Activated naive CD4-positive, alpha-beta T cell treated with Interleukin-2 at 50 U/mL for 16 hours (primary cell): Measurements from ENCODE around the gene LAMA1.

ENCODE experiments used
- DNase-seq: peaks from one replicate; pipeline ENCODE4 v3.0.0-alpha.2; 2020

Gene LAMA1

DNA sequence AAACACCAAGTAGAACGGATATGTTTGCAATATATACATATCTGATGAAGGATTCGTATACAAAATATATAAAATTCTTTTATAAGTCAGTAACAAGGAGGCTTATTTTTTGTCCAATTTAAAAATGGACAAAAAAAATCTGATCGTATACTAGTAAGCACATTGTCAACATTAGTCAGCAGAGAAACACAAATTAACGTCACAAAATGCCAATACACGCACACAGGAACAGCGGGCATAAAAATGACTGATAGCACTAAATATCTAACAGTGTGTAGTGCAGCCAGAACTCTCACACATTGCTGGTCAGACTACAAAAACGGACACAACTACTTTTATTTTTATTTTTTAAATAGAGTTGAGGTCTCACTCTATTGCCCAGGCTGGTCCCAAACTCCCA is 69.5 kb downstream of the LAMA1 start:
- DNase-seq: no peak

DNA sequence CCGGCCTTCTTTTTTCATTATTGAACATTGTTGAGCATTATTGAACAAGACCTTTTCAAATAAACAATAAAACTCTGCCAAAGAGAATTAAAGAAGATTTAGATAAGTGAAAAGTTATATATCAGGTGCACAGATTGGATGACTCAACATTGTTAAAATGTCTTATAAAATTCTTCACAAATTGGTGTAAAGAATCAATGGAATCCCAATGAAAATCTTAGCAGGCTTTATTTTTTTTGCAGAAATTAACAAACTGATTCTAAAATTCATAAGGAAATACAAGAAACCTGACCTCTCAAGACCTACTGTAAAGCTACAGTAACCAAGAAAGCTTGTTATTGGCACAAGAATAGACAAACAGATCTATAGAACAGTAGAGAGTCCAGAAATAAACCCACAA is 70.3 kb downstream of the LAMA1 start:
- no peak for DNase-seq

DNA sequence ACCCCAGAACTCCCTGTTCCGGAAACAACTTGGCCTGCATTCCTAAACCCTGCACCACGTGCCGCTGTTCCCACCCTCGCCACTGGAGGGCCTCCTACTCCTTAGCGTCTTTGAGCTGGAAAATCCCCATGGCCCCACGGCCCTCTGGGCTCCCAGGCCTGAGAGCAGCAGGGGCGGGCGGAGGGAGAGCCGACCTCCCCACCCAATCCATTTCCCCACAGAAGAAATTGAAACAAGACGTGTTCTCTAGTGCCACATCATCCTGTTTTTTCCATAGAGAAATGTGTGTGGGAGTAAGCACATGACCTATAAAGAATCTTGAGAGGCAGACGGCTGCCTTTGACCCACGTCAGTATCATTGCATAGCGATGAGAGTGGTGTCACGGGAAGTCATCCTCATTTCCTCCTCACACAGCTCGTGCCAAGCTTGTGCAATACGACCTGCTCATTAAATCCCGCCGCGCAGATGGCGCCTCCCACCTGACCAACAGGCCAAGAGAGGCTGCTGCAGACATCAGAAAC is 79.2 kb downstream of the LAMA1 start:
- DNase-seq: no peak

DNA sequence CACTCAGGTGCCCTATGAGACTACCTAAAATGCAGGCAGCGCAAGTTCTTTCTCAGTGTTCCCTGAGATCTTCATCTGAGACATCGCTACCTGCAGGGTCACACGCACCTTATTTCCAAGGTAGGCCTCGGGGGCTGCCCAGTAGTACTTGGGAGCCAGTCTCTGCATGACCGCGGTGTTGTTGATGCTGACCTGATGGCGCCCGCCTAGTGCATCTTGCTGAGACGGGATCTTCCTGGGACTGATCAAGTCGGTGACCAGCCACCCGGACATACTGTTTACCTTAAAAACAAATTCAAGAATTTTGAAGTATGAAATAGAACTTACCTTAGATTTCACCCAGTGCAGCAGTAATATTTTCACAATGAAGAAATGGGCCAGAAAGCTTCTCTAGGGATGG is 80.1 kb downstream of the LAMA1 start:
- no peak for DNase-seq

DNA sequence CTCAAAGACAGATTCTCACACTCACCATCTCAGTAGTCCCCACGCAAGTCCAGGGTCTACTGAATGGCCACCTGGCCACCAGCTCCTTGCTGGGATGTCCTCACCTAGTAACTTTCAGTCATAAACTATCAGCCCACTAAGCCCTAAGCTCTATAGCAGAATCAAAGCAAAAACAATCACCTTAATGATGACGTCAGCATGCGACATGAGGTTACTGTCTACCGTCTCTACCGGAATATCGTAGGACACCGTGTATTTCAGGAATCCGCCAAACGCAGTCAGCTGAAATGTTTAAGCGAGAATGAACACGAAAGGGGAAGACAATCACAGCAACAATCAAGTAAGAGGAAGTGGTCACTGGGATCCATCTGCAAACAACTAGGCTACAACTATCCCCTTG is 81.8 kb downstream of the LAMA1 start:
- no peak for DNase-seq

DNA sequence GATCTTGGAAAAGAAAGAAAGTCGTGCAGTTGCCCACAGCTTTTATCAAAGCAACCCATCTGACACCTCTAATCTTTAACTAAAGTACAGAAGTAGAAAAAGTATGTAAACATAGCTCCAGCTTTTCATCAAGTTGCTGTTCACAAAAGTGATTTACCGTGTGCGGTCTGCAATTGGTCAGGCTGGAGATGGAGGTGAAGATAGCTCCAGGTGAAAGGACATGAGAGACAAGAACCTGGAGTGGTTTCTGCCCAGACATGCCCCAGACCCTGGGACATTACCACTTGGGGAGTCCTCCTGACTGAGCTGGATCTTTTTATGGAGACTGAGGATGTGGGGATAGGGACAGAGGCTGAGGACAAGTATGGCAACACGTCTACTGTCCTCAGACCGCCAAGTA is 82.7 kb downstream of the LAMA1 start:
- no peak for DNase-seq

DNA sequence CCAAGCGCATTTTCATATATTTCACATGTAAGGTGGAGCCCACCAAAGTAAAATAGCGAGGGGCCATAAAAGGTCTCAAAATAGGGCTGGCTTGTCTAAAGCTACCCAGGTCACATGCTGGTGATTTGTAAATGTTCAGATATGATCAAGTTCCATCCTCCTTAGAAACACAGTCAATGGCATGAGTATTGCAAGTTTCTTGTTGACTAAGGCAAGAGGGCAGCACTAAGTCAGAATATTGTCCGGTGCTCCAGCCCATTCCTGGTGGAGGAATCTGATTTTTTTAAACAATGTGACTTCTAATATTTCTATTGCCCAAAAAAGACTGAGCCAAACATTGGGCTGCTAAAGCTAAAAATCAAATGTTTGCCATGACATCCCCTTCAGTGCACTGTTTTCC is 85.1 kb downstream of the LAMA1 start:
- no peak for DNase-seq

DNA sequence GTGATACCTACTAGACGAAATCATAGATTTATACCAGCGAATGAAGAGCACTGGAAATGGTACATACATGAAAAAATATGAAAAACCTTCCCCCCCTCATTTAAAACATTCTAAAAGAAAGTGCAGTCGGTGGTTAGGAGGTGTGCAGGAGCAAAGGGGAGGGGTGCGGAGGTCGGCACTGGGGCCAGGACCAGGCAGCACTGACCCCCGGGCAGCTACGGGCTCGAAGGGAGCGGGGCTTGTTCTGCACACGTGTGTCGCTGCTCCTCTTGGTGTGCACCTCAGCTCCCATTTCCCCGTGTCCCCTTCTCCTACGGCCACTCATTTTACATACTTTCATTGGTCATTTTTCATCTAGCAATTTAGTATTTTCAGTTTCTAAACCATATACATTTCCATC is 89.0 kb downstream of the LAMA1 start:
- no peak for DNase-seq

DNA sequence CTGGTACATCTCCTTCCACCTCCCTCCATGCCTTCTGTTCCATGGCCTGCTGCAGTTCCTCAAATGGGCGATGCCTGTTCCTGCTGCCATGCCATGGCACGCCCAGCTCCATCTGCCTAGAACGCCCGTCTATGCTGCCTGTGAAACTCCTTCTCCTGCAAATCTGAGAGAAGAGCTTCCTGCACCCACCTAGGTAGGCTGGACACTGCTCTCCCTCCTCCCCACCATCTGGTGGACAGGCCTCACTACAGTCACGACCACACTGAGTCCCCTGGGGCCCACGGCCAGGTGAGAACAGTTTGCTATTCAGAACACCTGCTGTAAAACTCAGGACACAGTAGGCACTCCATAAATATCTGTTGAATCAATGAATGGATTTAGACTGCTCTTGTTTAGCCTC is 92.4 kb downstream of the LAMA1 start:
- no peak for DNase-seq

DNA sequence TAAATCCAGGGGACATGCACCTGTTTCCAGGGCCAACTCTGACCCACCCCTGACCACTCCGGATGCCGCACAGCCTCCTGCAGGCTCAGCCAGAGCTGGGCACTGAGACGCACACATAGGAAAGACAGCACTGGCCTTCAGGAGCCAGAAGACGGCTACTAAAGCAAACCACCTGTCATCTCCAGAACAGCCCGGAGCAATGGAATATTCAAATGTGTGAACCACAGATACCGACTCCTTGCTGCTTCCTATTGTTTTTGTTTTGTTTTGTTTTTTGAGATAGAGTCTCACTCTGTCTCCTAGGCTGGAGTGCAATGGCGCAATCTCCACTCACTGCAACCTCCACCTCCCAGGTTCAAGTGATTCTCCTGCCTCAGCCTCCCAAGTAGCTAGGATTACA is 94.0 kb downstream of the LAMA1 start:
- no peak for DNase-seq

DNA sequence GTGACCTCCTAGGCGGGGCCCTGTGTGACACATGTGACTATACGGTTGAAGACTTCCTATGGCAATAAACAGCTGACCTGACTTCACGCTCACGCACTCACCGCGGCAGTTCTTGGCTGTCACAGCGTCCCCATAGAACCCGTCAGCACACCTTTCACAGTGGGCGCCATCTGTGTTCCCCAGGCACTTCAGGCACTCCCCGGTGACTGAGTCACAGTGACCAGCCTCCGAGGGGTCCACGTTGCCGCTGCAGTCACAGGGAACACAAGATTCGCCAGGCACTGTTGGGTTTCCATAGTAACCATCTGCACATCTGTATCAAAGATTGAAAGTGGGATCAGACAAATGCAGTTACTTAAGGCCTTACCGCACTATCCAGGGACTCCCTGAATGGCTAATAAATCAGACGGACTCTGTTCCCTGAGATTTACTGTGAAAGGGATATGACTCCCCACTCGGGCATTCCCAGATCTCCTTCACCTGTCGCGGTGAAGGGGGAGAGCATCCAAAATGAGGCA is 94.5 kb downstream of the LAMA1 start:
- no peak for DNase-seq

DNA sequence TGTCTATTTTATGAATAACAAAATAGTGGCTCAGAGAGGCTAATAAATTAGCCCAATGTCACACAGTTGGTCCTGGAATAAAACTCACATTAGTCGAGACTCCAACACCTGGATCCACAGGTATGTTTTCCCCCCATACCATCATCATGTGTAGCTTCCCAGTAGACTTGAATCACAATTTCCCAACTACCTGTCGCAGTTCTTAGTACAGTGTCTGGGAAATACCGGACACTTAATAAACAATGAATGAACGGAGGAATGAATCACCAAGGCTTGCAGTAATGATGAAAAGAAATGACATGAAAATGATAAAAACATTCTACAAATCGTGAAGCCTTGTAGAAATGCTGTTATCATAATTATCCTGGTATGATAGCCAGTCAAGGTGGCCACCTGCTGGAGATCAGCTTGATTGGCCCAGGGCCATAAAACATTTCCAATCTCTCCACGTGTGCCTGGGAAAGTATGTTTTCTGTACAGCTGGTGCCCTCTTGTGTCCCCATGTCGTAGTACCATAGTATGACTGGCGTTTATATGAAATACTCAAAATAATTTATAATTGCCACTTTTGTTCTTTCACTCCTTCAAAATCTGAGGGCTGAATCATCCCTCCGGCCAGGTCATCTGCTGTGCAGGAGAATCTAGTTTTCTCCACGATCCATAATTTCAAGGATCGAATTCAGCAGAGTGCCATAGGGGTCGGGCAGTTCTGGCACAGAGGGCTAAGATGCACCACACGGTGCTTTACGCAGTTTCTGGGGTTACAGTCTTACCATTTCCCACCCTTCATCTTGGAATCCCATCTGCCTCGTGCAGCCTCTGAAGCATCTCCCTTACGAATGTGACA is 95.4 kb downstream of the LAMA1 start:
- DNase-seq: no peak

DNA sequence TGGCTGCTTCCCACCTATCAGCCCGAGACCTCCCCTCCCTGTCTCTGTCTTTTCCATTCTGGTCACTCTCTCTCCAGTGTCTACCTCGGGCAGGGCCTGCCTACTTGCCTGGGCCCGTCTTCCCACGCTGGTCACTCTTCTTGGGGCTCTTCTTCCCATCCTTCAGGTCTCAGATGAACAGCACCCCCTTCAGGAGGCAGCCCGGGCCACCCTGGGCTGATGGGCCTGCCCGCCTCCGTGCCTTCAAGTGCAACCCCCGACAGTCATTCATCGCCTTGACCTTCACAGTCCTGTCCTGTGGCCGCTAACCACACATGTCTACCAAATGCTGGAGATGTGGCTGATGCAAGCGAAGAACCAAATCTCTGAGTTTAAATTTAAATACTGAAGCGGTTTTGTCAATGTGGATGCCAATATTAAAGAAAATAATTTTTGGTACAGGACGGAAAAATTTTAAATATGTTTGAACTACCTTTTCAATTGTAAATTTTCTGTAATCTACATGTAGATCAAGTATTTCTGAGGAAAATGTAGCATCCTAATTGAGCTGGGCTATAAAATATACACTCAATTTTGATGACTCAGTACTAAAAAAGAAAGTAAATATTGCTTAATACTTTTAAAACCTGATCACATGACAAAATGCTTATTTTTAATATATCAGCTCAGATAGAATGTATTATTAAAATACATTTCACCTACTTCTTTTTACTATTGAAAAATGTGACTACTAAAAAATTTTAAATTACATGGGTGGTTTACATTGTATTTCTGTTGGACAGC is 96.4 kb downstream of the LAMA1 start:
- DNase-seq: no peak

DNA sequence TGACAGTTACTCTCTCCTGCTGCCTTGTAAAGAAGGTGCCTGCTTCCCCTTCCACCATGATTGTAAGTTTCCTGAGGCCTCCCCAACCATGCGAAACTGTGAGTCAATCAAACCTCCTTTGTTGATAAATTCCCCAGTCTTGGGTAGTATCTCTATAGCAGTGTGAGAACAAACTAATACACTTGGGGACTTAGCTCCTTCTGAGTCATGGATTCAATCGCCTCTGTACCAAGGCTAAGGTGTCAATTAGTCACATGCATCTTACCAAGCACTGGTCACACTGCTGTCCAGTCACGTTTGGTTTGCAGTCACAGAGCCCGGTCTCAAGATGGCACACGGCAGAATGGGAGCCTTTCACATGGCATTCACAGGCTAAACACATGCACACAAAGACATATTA is 100.6 kb downstream of the LAMA1 start:
- DNase-seq: no peak

DNA sequence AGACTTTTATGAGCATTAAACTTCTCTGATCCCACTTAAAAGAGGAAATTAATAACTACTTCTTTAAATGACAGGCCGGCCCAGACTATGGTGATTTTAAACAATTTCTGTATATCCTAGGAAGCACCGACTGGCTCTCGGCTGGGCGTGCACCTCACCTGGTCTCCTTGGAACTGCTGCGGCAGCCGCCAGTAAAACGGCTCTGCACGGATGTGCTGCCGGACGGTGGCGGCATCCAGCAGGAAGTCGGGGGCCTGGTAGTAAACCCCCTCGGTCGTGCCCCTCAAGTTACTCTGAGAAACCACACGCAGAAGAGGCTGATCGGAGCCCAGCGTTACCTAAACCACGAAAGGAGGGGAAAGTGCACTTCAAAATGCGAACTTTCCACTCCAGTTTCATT is 106.5 kb downstream of the LAMA1 start:
- no peak for DNase-seq

DNA sequence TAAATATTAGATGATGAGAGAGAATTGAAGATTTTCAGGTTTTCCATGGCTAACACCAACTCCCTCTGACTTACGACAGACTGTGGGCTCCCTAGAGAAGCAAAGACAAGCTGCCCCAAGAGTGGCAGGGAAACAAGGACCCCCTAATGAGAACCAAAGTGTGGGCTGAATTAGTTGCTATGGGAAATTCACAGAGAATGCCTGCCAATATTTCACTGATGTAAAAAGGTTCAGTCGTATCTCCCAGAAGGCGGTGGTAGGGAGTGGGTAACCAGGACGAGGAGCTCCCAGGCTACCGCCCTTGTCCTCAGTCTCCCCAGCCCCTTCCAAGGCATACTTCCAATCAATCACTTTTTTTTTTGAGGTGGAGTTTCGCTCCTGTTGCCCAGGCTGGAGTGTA is 113.6 kb downstream of the LAMA1 start:
- no peak for DNase-seq

DNA sequence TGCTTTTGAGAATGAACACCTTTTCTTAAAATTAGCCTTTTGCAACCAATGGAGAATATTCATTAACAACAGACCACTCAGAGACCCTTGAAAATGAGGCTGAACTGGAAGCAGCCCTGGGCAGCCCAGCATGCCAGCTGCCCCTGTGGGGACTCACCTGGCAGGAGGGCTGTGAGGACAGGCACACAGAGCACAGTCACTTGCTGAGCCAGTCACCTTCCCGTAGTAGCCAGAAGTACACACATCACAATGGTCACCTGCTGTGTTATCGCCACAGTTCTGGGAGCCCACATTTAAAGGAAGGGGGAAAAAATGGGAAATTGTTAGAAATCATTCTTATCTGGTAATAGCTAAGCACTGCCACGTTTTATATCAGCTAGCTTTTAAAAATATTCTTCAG is 115.5 kb downstream of the LAMA1 start:
- no peak for DNase-seq

DNA sequence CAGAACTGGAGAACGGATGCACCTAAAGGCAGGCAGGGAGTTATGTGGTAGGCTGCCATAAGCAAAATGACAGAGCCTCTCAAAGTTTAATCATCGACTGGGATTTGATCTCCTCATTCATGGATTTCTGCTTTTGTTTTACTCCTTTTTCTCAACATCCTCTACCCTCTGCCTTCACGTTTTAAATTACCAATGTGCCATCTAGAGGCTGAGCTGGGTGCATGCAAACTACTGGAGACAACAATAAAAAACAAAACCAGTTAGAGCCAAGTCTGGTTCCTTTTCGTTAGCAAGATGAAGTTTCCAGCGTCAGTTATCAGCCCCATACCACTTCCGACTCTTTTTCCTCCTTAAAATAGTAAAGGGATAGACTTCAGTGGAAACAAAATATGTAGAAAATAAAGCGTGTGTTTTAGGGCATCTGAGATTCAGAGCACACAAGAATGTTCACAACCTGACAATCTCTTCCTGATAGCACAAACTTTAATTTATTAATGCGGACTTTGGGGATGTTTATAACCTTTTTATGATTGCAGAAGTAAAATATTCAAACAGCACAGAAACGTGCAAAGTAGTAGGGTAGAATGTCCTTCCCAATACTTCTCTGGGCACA is 117.0 kb downstream of the LAMA1 start:
- DNase-seq: no peak

DNA sequence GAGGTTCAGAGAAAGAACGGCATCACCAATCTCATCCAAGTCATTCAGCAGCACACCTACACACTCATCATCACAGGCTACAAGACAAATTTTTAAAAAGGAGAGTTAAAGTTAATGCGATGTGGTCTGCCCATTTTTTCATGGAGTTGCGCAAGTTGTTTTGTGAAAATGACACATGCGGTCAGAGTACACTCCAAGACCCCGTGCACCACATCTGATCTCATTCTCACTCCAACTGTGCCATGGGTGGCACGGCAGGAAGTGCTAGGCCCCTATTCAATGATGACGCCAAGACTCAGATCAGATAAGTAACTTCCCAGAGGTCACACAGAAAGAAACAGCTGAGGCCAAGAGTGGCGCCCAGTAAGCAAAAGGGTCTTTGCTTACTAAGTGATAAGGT is 119.8 kb downstream of the LAMA1 start:
- no peak for DNase-seq

DNA sequence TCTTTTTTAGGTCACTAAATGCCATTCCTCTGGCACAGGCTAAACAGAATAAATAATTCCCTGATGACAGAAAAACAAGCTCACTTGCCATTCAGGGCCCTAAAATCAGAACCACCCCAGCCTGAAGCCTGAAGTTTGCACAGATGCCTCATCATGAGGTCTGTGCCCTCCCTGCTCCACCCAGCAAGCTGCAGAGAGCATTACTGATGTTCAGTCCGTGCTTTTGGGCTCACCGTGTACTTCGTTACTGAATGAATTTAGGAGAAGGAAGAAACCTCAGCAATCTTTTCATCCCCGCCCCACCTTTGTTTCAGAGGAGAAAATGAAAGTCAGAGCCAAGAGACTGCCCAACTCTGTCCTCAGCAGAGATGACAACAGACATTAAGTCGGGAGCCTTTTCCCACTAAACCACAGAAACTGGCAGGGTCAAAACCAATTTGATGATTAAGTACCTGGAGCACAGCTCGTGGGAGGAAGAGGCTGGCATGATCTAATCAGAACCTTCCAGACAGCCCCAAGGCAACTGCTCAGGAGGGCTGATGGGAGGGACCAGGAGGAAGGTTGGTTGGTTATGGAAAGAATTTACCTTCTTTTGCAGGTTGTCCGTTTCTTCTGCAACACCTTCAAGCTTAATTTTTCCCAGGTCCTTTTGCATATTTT is 122.7 kb downstream of the LAMA1 start:
- DNase-seq: no peak

DNA sequence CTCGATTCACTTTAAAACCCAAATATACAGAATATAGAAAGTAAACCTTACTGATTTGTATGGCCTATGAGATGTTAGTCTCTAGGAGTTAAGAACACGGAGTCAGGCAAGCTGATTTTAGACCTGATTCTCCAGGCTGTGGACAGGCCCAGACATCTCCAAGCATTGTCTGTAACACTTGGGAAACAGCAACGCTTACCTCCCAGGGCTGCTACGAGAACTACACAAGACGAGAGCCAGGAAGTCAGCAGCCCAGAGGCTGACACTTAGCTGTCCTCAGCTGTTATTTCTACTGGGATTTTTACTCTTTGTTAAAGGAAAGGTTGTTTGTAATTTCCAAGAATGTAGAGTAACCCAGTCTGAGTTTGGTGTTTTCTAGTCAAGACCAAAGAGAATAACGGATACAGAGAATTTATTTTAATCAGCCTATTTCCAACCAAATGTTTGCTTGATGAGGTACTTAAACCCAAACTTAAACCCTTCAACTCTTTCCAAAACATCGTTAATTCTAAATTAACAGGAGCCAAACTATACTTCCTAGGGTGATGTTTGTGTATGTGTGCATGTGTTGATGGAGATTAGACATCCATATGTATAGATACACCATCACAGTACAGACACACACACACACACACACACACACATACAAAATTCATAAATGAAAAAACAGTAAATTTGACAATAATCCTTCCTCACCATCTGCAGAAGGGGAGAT is 123.4 kb downstream of the LAMA1 start:
- DNase-seq: no peak

DNA sequence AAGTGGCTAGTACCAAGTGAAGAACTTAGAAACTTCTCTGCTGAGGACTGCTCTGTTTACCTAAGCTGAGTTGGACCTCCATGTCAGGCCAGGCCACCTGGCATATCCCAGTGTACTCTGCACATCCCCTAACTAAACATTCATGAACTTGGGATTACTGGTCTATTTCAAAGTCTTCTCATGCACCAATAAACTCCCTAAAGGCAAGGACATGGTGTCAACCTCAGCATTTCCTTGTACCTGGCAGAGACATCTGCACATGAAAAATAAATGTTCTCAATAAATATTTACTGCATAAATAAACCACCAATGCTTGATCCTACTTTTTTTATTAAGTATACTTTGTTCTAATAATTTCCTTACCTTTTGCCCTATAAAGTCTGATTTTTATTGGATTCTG is 124.8 kb downstream of the LAMA1 start:
- no peak for DNase-seq
